HCT116 (cell line): ENCODE measurements around the gene POMT1. TPM values are rescaled to one million over a fixed set of nuclear protein-coding genes. Genes with fewer than 3 reads are reported as not detected.

Experiments used
- ATAC-seq: fragments of 200-7000 bp; cut with Tn5 transposase; 2 replicates; pipeline ENCODE4 v1.9.1; 2020; ENCODE audit warnings: mild to moderate bottlenecking, moderate library complexity
- BruUV-seq: library from RNA; stranded (reverse); fragments of 400-500 nt; replicated peaks from 2 replicates; lab custom pipeline; 2021; lab: Mats Ljungman, UMichigan
- CTCF ChIA-PET: fragments of 300-600 bp; sonication (Branson Sonifier 250); formaldehyde crosslinking; loops from one replicate; lab custom pipeline; 2021; ENCODE audit warnings: antibody characterized with exemption; lab: Charles Lee
- POLR2A ChIA-PET: fragments of 300-600, 350-600 bp; sonication (Branson Sonifier 250); formaldehyde crosslinking; loops from one replicate; lab custom pipeline; 2021; ENCODE audit warnings: antibody characterized with exemption; lab: Charles Lee
- RAD21 ChIA-PET, 2 experiments: fragments of 300-600 bp; sonication (Branson Sonifier 250); formaldehyde crosslinking; loops; one replicate each; lab custom pipeline; 2023; ENCODE audit warnings: low total read pairs in 2 of 2; ENCODE audit not compliant: uncharacterized antibody in 2 of 2, unreplicated experiment in 2 of 2, low non-redundant PET in 1 of 2; lab: Charles Lee
- DNase-seq: peaks from one replicate; pipeline ENCODE4 v3.0.0-alpha.2; 2010; ENCODE audit warnings: low read depth, low spot score
- H2AFZ ChIP-seq: fragments of 200-600 bp; shearing (Covaris generic), sonication (generic); 2 replicates; pipeline ENCODE4 v1.6.1; 2017; ENCODE audit warnings: low read depth, mixed run types, mixed read lengths, antibody characterized with exemption, low read length; ENCODE audit not compliant: poor library complexity, severe bottlenecking
- H3K27ac ChIP-seq: 2 replicates; pipeline ENCODE4 v1.5.1; 2012; ENCODE audit warnings: low read depth, low read length
- H3K27me3 ChIP-seq: fragments of 200-600 bp; sonication (generic); 2 replicates; pipeline ENCODE4 v1.6.1; 2016; ENCODE audit warnings: mixed run types, low read length, mixed read lengths; ENCODE audit not compliant: insufficient read depth
- H3K36me3 ChIP-seq, 2 experiments: fragments of 200-500 bp in 1 of 2; fragments of 200-600 bp in 1 of 2; sonication (Bioruptor generic) in 1 of 2; sonication (generic) in 1 of 2; 2 replicates each; pipeline versions ENCODE4 v1.5.1 to v1.6.1; 2014 to 2016; ENCODE audit warnings: low read length in 2 of 2, inconsistent platforms in 1 of 2, mixed read lengths in 1 of 2, mixed run types in 1 of 2; ENCODE audit not compliant: insufficient read depth in 2 of 2, control insufficient read depth in 1 of 2
- H3K4me1 ChIP-seq, 2 experiments: fragments of 200-600 bp in 1 of 2; sonication (generic) in 1 of 2; 2 replicates each; pipeline versions ENCODE4 v1.5.1 to v1.6.1; 2012 to 2017; ENCODE audit warnings: low read length in 2 of 2, inconsistent platforms in 1 of 2, mild to moderate bottlenecking in 1 of 2, mixed read lengths in 1 of 2, mixed run types in 1 of 2, moderate library complexity in 1 of 2; ENCODE audit not compliant: insufficient read depth in 2 of 2, control insufficient read depth in 1 of 2
- H3K4me2 ChIP-seq: fragments of 200-600 bp; sonication (generic); 2 replicates; pipeline ENCODE4 v1.6.1; 2017; ENCODE audit warnings: mixed run types, low read length, mixed read lengths
- H3K4me3 ChIP-seq, 2 experiments: fragments of 200-600 bp in 1 of 2; sonication (generic) in 1 of 2; replicated peaks in 1 of 2; 2 replicates each; pipeline ENCODE4 v1.5.1; 2011 to 2016; ENCODE audit warnings: low read length in 2 of 2, control low read depth in 1 of 2, low read depth in 1 of 2, mild to moderate bottlenecking in 1 of 2, mixed read lengths in 1 of 2, mixed run types in 1 of 2
- H3K79me2 ChIP-seq: fragments of 200-600 bp; sonication (generic); 2 replicates; pipeline ENCODE4 v1.6.1; 2017; ENCODE audit warnings: mild to moderate bottlenecking, mixed run types, low read length, moderate library complexity, mixed read lengths; ENCODE audit not compliant: insufficient read depth
- H3K9ac ChIP-seq: fragments of 200-600 bp; sonication (generic); 2 replicates; pipeline ENCODE4 v1.6.1; 2016; ENCODE audit warnings: low read length, mixed read lengths
- H3K9me2 ChIP-seq: fragments of 200-600 bp; sonication (generic), shearing (Covaris generic); 2 replicates; pipeline ENCODE4 v1.6.1; 2017; ENCODE audit warnings: mixed run types, mild to moderate bottlenecking, moderate library complexity; ENCODE audit not compliant: insufficient read depth
- H3K9me3 ChIP-seq, 2 experiments: fragments of 200-500 bp in 1 of 2; fragments of 200-600 bp in 1 of 2; sonication (Bioruptor generic) in 1 of 2; sonication (generic) in 1 of 2; 2 replicates each; pipeline ENCODE4 v1.6.1; 2014 to 2017; ENCODE audit warnings: low read length in 2 of 2, mixed read lengths in 2 of 2, inconsistent platforms in 1 of 2, low read depth in 1 of 2, mild to moderate bottlenecking in 1 of 2, mixed run types in 1 of 2, moderate library complexity in 1 of 2; ENCODE audit not compliant: control insufficient read depth in 1 of 2, insufficient read depth in 1 of 2
- H4K20me1 ChIP-seq: fragments of 200-600 bp; sonication (generic), shearing (Covaris generic); 2 replicates; pipeline ENCODE4 v1.6.1; 2017; ENCODE audit warnings: mixed run types, mild to moderate bottlenecking, moderate library complexity; ENCODE audit not compliant: insufficient read depth
- CEBPB ChIP-seq: IDR thresholded peaks from 2 replicates; pipeline ENCODE4 v1.6.1; 2012; ENCODE audit warnings: low read depth
- ELF1 ChIP-seq: IDR thresholded peaks from 2 replicates; pipeline ENCODE4 v1.6.1; 2012; ENCODE audit warnings: low read depth, borderline replicate concordance
- EZH2 ChIP-seq: fragments of 200-600 bp; sonication (generic); IDR thresholded peaks from 2 replicates; pipeline ENCODE4 v1.6.1; 2017; ENCODE audit warnings: antibody characterized with exemption, mixed run types
- EZH2phosphoT487 ChIP-seq: fragments of 200-600 bp; IDR thresholded peaks from 2 replicates; pipeline ENCODE4 v1.6.1; 2018; ENCODE audit warnings: antibody characterized with exemption, borderline replicate concordance
- JUND ChIP-seq: IDR thresholded peaks from 2 replicates; pipeline ENCODE4 v1.6.1; 2012
- POLR2A ChIP-seq: IDR thresholded peaks from 2 replicates; pipeline ENCODE4 v1.7.0; 2011; ENCODE audit warnings: borderline replicate concordance; ENCODE audit not compliant: insufficient read depth, insufficient read length; ENCODE audit errors: extremely low read depth
- POLR2AphosphoS5 ChIP-seq: IDR thresholded peaks from 2 replicates; pipeline ENCODE4 v1.6.1; 2011; ENCODE audit warnings: mild to moderate bottlenecking, low read depth, low read length, moderate library complexity
- RAD21 ChIP-seq: IDR thresholded peaks from 2 replicates; pipeline ENCODE4 v1.6.1; 2012; ENCODE audit warnings: low read depth, mild to moderate bottlenecking
- SIN3A ChIP-seq: IDR thresholded peaks from 2 replicates; pipeline ENCODE4 v1.6.1; 2012; ENCODE audit warnings: low read depth
- SP1 ChIP-seq: IDR thresholded peaks from 2 replicates; pipeline ENCODE4 v1.6.1; 2012; ENCODE audit warnings: low read depth
- ZFX ChIP-seq: fragments of 450-650 bp; IDR thresholded peaks from 2 replicates; pipeline ENCODE4 v1.6.1; 2017
- ZNF274 ChIP-seq: fragments of 200-500 bp; sonication (Bioruptor generic); IDR thresholded peaks from 2 replicates; pipeline ENCODE4 v1.6.1; 2014; ENCODE audit warnings: mild to moderate bottlenecking, low read depth, low read length, inconsistent platforms
- intact Hi-C: fragments of 100-400 bp; cut with micrococcal nuclease; formaldehyde crosslinking; loops from 2 replicates; pipeline ENCODE4 v1.10.0; 2022
- total RNA-seq: library from RNA; stranded (reverse); gene quantifications from one replicate; pipeline ENCODE4 v1.2.1, GENCODE V29; 2021; ENCODE audit not compliant: unreplicated experiment
- TF ChIP-seq, protein P1 (sequence below), 3 experiments: fragments of 200-600 bp in 1 of 3; sonication (generic) in 1 of 3; IDR thresholded peaks in 2 of 3; conservative IDR thresholded peaks in 1 of 3; 2 replicates each; pipeline ENCODE4 v1.5.1; 2012 to 2017; ENCODE audit warnings: low read depth in 2 of 3, low read length in 2 of 3, antibody characterized with exemption in 1 of 3, borderline replicate concordance in 1 of 3, control low read depth in 1 of 3, mild to moderate bottlenecking in 1 of 3, mixed read lengths in 1 of 3, mixed run types in 1 of 3, moderate library complexity in 1 of 3; ENCODE audit not compliant: insufficient read depth in 1 of 3
- TF ChIP-seq, protein P2 (sequence below): IDR thresholded peaks from 2 replicates; pipeline ENCODE4 v1.6.1; 2012

POMT1 gene
- total RNA-seq, 1 experiment from 2014 or later: 21.4 TPM

DNA sequence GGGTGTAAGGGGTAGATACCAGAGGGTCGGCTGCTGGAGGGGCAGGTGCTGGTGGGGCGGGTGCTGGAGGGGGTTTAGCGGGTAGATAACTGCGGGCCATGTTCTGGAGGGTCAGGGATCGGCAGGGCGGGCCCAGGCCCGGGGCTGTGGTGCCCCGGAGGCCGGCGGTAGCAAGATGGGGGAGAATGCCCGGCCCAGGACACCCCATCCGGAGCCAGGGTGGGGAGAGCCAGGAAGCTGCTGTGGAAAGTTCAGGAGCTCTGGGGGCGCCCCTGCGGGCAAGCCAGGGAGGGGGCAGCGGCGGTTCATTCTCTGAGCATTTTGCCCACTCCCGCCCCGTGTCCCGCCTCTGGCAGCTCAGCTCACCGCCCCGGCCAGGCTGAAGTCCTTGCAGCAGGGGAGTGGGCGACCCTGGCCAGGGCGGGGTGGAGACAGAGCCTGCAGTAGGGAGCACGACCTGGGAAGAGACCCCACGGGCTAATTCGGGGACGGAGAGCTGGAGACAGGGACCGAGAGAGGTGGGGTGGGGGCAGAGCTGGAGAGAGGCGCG, 43.1 kb downstream of the POMT1 start:
- Histone ChIP-seq H4K20me1 (no peaks in the 10 kb centered on the region), H3K9ac (no peak overlapping the region), H3K9me2 (no peaks in the 10 kb centered on the region), H3K36me3 (no peaks in the 10 kb centered on the region), H3K4me3 (no peak overlapping the region), H3K4me1 (peaks cover 3 to 9% of the 10 kb centered on the region in 2 experiments; a peak in 1 of 4 replicates), H3K79me2 (no peaks in the 10 kb centered on the region), H3K27ac (no peak overlapping the region; the same call in 1 of the 2 replicates), H3K27me3 (no peaks in the 10 kb centered on the region), H3K9me3 (peaks cover 0 to 12% of the 10 kb centered on the region in 2 experiments; a peak in 2 of 4 replicates), H2AFZ (no peak overlapping the region)
- BruUV-seq: no TSS peak
- ChIA-PET CTCF (no interaction called here), POLR2A (no interaction called here), RAD21 (no interaction called here)
- intact Hi-C loops: no loop called here
- ATAC-seq (peak; percentile 36; the same call in 1 of the 2 replicates), DNase-seq (no peak)
- no peak for TF ChIP-seq EZH2
- TF ChIP-seq ZFX: no peak
- no peak for TF ChIP-seq POLR2AphosphoS5
- TF ChIP-seq CEBPB: no peak
- TF ChIP-seq ZNF274: no peak
- no peak for TF ChIP-seq ELF1
- TF ChIP-seq EZH2phosphoT487: no peak
- TF ChIP-seq, protein P1, sequence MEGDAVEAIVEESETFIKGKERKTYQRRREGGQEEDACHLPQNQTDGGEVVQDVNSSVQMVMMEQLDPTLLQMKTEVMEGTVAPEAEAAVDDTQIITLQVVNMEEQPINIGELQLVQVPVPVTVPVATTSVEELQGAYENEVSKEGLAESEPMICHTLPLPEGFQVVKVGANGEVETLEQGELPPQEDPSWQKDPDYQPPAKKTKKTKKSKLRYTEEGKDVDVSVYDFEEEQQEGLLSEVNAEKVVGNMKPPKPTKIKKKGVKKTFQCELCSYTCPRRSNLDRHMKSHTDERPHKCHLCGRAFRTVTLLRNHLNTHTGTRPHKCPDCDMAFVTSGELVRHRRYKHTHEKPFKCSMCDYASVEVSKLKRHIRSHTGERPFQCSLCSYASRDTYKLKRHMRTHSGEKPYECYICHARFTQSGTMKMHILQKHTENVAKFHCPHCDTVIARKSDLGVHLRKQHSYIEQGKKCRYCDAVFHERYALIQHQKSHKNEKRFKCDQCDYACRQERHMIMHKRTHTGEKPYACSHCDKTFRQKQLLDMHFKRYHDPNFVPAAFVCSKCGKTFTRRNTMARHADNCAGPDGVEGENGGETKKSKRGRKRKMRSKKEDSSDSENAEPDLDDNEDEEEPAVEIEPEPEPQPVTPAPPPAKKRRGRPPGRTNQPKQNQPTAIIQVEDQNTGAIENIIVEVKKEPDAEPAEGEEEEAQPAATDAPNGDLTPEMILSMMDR (IDR thresholded peaks at IDR 0.05 in 2 of 3, conservative IDR thresholded peaks at IDR 0.05 in 1 of 3; ENCODE audit: borderline replicate concordance in 1 of 3, insufficient read depth in 1 of 3, low read depth in 2 of 3, low read length in 2 of 3): no peak
- no peak for TF ChIP-seq SIN3A
- no peak for TF ChIP-seq RAD21
- TF ChIP-seq, protein P2, sequence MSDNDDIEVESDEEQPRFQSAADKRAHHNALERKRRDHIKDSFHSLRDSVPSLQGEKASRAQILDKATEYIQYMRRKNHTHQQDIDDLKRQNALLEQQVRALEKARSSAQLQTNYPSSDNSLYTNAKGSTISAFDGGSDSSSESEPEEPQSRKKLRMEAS: no peak
- TF ChIP-seq JUND: no peak
- no peak for TF ChIP-seq POLR2A
- TF ChIP-seq SP1: no peak
- TF ChIP-seq, all 23 proteins: peak for 0
- H3K4me2 ChIP-seq: peak overlapping the region; percentile 72
